Amniotic epithelial cell (primary cell): ENCODE data around the gene ARAP1.
A peak's percentile ranks its signal among the peaks of the same experiment; 100 is the strongest.

Experiments
- DNase-seq: peaks from one replicate; pipeline ENCODE4 v3.0.0-alpha.2; 2010; ENCODE audit warnings: low read depth

ARAP1 gene

DNA sequence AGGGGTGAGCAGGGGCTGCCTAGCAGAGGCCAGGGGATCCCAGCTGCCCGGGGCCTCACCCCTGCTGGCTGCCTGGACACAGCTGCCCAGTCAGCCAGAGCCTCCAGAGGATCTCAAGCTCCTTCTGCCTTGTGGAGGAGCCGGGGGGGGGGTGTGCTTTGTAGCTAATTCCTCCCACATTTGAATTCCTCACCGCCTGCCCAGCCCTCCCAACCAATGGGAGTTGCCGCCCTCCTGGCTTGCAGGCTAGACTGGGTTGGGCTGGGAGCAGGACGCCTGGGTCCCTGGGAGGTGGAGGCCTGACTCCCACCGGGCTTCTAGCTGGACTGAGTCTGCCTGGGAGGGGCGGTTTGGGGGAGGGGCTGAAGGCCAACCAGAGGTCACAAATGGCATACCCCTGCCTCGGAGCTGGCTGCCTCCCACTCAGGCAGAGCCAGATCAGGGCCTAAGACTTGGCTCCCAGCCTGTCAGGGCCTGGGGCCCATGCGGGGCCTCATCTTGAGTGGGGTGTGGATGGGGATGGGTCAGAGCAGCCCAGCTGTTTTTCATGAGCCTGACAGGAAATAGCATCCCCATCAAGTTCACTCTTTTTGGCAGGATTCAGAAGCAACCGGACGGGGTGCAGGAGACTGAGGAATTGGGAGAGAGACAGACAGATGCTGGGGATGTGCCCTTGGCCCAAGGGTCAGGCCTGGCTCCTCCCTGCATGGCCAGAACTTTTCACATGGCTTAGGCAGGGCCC, 48.8 kb downstream of the ARAP1 start:
- DNase-seq, result peak; percentile 81

DNA sequence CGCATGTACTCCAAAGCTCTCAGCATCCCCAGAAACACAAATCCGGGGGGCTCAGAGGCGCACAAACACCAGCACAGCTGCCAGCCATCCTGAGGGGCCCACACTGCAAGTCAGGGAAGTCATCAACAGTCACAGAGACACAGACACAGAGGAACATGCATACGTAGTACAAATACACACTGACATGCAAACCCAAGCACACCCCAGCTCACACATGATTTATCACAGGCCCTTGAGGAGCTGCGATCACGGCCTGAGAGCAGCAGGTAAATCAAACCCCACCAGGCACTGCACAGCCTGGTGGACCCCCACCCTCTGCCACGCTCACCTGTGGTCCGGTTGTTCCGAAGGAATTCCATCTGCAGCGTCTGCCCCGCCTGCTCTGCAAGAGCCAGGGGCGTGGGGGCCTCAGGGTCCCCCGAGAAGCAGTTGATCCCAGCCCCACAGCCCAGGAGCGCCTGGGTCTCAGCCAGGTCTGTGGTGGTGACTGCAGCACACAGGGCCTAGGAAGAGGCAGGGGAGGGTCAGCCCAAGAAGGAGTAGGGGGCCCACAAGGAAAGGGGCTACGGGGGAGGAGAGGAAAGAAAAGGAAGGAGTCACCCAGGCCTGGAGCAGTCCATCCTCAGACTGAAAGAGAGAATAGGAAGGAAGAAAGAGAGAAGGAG, 49.5 kb downstream of the ARAP1 start:
- DNase-seq, result no peak

GRCh38 chr11:72702096-72702495, 50.1 kb downstream of the ARAP1 start:
- no peak for DNase-seq

DNA sequence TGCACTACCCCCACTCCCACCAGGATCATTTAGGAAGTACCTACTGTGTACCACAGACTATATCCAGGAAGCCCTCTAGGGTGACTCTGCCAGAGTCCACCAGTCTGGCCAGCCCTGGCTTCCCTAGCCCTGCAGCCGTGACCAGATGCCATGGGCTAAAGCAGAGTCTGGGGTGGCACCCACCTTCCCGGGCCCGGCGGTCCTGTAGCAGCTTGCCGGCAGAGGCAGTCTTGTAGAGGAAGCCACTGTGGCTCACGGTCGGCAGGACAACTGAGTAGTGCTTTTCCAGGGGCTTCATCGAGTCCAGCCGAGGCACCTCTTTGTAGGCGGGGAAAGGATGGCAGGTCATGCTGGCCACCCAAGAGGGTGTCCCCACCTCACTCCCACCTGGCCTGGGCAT, 50.7 kb downstream of the ARAP1 start:
- no peak for DNase-seq

DNA sequence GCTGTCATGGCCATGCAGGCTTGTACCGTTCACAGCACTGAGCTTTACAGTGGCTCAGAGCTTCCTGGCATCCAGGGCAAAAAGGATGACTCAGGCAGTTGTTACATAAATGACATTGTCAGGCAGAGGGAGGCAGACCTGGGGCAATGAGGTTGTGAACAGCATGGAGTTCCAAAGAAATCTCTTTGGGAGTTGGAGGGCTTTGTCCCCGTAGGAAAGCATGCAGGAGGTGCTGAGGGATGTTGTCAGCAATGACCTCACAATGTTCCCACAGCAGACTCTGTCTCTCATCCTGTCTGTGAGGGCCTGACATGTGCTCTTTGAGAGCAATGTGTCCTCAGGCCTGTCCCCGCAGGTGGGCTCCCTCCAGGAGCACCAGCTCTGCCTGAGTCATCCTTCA, 52.1 kb downstream of the ARAP1 start:
- DNase-seq, result peak; percentile 49

- DNase-seq, result no peak
These were observed 54.4 kb downstream of the ARAP1 start for GRCh38 chr11:72697814-72698213.

DNA sequence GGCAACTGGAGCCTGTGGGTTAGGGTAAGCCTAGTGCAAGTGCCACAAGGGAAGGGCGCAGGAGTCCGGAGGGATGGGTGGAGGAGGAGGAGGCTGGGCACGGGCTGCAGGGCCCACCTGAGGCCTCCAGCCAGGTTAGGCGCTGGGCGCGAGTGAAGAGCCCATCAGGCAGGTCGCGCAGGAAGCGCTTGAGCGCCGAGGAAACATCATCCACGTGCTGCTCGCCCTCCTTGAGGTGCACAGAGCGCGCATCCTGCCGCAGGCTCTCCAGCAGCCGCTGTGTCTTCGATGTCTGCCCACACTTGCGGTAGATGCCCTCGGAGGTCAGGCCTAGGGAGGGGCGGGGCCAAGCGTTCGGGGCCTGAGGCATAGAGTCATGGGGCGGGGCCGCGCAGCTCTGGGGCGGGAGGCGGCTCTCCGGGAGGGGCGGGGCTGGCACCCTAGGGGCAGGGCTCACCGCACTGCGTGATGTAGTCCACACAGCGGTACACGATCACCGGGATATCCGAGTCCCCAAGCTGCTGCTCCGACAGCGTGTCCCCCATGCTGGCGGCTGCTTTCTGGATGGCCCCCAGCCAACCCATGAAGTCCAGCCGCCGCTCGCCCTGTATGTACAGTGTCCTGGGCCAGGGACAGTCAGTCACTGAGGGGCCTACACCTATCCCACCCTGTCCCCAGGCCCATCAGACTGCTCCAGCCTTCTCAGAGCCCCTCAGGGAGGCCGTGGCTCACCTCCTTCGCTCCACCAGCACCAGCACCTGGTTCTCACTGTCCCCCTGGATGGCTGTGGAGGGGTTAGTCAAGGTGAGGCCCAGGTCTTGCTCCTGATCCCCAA, 55.1 kb downstream of the ARAP1 start:
- DNase-seq, result peak; percentile 63

DNA sequence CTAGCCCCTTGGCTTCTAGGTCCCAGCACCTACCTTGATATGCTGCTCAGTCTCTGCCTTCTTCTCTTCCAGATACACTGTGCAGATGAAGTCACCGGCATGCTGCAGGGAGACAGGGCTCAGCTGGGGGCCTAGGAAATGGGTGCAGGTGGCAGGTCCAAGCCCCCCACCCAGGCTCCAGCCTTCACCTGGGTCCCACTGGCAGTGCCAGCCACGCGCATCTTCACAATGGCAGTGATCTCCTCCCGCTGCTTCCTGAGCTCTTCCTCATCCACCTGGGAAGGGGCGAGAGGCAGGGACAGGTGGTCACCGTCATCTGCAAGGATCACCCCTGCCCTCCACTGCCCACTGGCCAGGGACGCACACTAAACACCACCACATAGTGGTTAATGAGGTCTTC, 56.9 kb downstream of the ARAP1 start:
- DNase-seq, result no peak

GRCh38 chr11:72693271-72693968, 58.8 kb downstream of the ARAP1 start:
- no peak for DNase-seq

GRCh38 chr11:72692498-72693237, 59.5 kb downstream of the ARAP1 start:
- DNase-seq, result no peak

DNA sequence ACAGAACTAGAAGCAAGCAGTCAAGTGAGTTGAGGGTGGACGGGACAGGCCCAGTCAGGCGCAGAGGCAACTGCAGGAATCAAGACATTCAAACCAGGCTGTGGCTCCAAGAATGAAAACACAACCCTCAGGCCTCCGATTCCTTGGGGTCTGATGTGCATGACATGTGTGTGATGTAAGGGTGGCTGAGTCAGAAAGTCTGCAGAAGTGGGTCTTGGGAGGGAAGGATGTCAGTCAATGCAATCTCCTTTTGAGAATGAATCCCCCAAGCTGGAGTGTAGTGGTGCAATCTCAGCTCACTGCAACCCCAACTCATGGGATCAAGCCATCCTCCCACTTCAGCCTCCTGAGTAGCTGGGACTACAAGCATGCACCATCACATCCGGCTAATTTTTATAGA, 62.0 kb downstream of the ARAP1 start:
- DNase-seq, result peak; percentile 37

- no peak for DNase-seq
These were observed 63.3 kb downstream of the ARAP1 start for GRCh38 chr11:72688929-72689328.

DNA sequence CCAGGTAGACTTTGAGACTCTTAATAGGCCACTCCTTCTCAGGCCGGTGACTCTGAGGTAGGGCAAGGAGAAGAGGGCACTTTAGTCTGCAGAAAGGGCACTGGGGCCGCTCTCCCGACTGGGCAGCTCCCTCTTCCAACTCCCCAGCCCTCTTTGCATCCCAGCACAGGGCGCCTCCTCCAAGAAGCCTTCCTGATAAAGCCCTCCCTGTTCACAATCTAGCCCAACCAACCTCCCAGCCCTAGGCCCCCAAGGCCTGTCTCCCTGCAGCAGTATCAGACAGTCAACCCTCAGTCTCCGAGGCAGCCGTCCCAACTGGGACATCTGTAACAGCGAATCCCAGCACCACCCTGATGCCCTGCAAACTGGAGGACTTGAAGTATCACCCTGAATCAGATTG, 63.7 kb downstream of the ARAP1 start:
- no peak for DNase-seq

DNA sequence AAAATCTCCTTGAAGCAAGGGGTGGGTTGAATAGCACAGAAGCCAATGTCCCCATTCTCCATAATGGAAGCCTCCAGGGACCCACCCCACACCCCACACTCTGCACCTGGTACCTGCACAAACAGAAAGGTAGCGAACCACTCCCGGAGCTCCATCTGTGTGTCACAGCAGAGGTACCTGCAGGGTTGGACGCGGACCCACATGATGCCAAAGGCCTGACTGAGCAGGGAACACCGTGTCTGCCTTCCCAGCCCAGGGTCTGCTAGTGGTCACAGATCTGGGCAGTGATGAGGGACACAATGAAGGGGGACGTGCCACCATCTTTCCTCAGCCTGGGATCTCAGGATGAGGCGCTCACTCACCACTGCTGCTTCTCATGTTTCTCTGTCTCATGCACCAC, 64.9 kb downstream of the ARAP1 start:
- no peak for DNase-seq

DNA sequence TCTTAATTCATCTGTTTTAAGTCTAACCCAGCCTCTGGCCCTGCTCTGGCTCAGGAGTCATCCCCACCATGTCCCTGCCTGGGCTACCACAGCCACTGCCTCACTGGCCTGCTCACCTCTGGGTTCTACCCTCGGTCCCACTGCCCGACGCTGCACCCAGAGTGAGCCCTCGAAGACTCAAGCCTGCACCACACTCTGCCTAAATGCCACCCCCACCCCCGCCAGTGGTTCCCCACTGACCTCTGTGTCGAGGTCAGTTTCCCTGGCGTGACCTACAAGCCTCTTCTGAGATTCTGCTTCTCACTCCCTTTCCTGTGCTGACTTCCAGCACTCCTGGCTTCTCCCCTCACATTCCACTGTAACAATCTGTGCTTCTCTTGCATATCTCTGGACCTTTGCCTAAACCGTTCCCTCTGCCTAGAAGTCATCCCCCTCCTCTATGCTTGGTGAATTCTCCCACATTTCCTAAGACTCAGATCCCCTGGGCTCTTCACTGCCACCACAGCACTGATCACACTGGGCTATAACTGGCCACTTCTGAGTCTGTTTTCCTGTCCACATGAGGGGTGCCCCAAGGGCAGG, 65.5 kb downstream of the ARAP1 start:
- peak; percentile 42 for DNase-seq

- peak; percentile 59 for DNase-seq
These were observed 66.4 kb downstream of the ARAP1 start for GRCh38 chr11:72685560-72686480.

- DNase-seq, result peak; percentile 29
These were observed 67.8 kb downstream of the ARAP1 start for GRCh38 chr11:72684236-72684912.

GRCh38 chr11:72683782-72684200, 68.4 kb downstream of the ARAP1 start:
- DNase-seq, result no peak

GRCh38 chr11:72682858-72683243, 69.4 kb downstream of the ARAP1 start:
- no peak for DNase-seq
